Measurements from ENCODE around the gene RNF175.
"Not testable (repeated sequence)": the region's sequence is repeated elsewhere in the genome, so short reads cannot be mapped to it uniquely, and the experiment has no call there.

Gene RNF175

DNA sequence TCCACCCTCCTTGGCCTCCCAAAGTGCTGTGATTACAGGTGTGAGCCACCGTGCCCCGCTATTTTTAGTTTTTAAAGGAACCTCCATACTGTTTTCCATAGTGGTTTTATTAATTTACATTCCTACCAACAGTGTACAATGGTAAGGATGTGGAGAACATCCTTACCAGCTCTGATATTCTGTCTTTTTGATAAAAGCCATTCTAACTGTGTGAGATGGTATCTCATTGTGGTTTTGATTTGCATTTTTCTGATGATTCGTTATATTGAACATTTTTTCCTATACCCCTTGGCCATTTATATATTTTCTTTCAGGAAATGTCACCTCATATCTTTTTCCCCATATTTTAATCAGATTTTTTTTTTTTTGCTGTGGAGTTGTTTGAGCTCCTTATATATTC, 90.0 kb downstream of the RNF175 start:
- no peak for DNase-seq

DNA sequence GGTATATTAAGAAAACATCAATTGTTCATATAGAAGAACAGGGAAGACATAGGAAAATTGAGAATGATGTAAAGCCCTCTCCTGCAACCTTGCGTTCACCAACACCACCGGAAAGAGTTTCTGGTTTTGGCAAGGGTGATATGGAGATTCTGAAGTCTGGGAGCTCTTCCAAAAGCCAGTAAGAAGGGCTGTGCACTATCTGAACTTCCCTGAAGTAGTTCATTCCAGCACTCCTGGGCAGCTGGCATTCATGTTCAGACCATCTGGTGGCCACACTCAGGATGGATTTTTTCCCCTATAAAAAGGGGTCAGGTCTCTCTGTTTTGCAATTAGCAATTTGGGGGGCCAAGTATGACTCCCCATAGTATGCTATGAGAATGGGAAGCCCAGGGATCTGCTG, 91.2 kb downstream of the RNF175 start:
- DNase-seq, result no peak

DNA sequence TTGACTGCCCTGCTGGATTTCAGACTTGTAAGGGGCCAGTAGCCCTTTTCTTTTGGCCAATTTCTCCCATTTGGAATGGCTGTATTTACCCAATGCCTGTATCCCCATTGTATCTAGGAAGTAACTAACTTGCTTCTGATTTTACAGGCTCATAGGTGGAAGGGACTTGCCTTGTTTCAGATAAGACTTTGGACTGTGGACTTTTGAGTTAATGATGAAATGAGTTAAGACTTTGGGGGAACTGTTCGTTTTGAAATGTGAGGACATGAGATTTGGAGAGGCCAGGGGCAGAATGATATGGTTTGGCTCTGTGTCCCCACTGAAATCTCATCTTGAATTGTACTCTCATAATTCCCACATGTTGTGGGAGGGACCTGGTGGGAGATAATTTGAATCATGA, 93.3 kb downstream of the RNF175 start:
- not testable (repeated sequence) for DNase-seq

DNA sequence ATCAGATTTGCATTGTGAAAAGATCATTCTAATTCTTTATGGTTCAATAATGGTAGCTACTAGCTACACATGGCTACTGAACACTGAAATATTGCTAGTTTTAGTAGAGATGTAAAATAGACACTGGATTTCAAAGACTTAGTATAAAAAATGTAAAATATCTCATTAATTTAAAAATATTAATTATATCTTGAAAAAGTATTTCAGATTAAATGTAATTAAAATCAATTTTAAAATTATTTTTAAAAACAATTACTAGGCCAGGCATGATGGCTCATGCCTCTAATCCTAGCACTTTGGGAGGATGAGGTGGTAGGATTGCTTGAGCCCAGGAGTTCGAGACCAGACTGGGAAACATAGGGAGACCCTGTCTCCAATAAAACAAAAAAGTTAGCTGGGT, 96.2 kb downstream of the RNF175 start:
- no peak for DNase-seq

DNA sequence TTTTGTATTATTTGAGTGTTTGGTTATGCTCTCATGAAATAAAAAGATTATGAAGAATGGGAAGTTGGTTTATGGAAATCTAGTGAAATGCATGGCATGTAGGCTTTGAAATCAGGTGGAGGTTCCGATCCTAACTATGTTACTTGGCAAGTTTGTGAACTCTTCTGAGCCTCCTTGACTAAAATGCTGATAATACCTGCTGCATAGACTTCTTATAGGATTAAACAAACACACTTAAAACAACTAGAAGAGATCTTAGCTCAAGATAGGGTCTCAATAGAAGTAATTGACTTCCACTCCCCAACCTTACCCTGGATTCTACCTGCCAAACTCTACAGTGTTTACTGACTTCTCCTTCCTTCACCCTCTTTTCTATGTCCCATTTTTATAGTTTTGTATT, 97.9 kb downstream of the RNF175 start:
- no peak for DNase-seq

DNA sequence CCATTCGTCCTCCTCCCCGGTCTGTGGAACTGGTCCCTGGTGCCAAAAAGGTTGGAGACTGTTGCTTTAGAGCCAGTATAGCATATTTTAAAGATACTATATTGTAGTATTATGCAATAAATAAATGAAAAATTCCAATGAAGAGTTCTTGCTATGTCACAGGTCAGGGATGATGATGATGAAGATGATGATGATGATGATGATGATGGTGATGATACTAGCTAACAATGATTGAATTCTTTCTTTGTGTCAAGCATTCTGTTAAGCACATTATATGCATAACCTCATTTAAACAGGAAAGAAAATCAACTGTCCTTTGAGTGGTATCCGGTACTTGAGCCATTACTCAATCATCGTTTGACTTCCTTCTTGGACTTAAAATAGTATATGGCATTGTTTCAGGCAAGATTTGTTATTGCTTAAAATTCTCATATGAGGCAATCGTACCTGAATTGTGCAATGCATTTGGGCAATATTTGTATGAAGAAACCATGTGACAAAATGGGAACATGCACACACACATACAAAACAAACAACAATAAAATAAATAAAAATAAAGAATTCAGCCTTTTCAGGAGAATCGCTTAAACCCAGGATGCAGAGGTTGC, 98.5 kb downstream of the RNF175 start:
- no peak for DNase-seq
